Stimulated activated CD8-positive, alpha-beta memory T cell treated with anti-CD3 and anti-CD28 coated beads, Interleukin-7, amount 100 ng/mL, for 1 hour (primary cell): ENCODE data around the gene TRPV2.

Experiments used
- DNase-seq, 2 donors: peaks; one replicate each; pipeline ENCODE4 v3.0.0-alpha.2; 2020; ENCODE audit warnings: low read depth in 2 of 2

TRPV2 gene

GRCh38 chr17:16473044-16474011 is 58.0 kb downstream of the TRPV2 start:
- DNase-seq = no peak

GRCh38 chr17:16474012-16474725 is 58.8 kb downstream of the TRPV2 start:
- no peak for DNase-seq

GRCh38 chr17:16475179-16475704 is 59.9 kb downstream of the TRPV2 start:
- DNase-seq = no peak

GRCh38 chr17:16477255-16477654 is 61.9 kb downstream of the TRPV2 start:
- DNase-seq = no peak

- DNase-seq = no peak
Measured at GRCh38 chr17:16477666-16478065, 62.3 kb downstream of the TRPV2 start.

GRCh38 chr17:16478649-16479048 is 63.3 kb downstream of the TRPV2 start:
- DNase-seq = no peak

- DNase-seq = no peak
Measured at GRCh38 chr17:16479264-16479663, 63.9 kb downstream of the TRPV2 start.

- no peak for DNase-seq
Measured at GRCh38 chr17:16480995-16481394, 65.6 kb downstream of the TRPV2 start.

- no peak for DNase-seq
Measured at GRCh38 chr17:16482253-16482652, 66.9 kb downstream of the TRPV2 start.

- no peak for DNase-seq
Measured at GRCh38 chr17:16483021-16483645, 67.8 kb downstream of the TRPV2 start.

- no peak for DNase-seq
Measured at GRCh38 chr17:16484445-16485175, 69.2 kb downstream of the TRPV2 start.
